Activated naive CD4-positive, alpha-beta T cell treated with Interleukin-2 at 50 U/mL for 16 hours (primary cell): ENCODE measurements around the gene GPR39.

Source experiments
- DNase-seq: peaks from one replicate; pipeline ENCODE4 v3.0.0-alpha.2; 2020

GPR39 gene

DNA sequence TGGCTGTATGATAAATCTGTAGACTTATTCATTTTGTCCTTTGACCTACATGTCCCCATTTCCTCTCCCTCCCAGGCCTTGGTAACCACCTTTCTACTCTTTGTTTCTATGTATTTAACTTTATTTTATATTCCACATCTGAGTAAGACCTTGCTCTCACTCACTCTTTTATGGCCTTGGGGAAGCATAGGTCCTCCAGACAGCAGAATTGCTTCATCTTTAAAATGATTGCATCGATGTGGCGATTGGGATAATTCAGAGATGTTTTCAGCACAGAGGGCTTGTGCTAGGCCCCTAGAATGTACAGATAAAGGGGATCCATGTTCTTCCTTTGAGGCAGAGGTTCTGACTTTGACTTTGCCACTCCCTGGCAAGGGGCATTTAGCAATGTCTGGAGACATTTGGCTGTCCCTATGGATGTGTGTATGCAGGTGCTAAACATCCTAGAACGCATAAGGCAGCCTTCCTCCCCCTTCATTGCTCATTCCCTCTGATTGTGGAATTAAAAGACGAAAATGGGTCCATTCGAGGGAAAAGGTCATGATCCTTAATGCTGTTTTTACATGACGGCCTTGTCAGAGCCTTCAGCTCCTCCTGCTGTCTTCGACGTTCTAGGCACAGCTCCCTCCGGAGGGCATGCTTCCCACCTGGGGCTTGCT lies 1.2 kb upstream of the GPR39 start:
- DNase-seq, result no peak

DNA sequence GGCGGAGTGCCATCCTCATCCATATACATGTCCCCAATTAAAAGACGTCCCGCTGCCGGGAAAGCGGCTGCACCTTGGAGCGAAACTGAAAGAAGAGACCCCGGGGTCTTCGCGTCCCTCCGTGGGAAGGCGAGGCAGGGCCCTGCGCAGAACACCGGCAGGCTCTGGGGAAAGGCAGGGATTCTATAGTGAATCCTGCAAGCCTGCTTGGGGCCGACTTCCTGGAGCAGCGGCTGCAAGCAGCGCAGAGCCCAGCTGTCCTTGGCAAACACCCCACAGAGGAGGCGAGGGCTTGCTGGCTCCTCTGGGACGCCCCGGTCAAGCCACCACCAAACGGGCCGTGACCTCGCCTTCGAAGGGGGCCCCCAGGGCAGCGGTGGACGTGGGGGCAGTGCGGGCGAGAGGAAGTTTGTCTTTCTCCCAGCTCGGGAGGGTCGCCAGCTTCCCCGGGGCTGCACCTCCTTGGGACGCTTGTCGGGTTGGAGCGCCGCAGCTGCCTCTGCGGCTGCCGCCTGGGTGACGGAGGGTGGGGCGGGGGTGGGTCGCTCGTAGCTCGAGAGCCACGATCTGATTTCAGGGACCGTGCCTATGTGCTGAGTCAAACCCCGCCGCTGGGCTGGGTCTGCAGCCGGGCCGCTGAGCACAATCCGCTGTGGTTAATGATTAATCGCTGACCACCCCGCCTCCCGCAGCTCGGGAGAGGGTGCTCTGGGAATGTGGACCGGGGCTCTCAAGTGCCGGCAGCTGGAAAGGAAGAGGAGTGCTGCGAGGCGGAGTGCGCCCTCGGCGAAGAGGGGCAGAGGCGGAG lies 486 bp upstream of the GPR39 start:
- DNase-seq, result no peak

DNA sequence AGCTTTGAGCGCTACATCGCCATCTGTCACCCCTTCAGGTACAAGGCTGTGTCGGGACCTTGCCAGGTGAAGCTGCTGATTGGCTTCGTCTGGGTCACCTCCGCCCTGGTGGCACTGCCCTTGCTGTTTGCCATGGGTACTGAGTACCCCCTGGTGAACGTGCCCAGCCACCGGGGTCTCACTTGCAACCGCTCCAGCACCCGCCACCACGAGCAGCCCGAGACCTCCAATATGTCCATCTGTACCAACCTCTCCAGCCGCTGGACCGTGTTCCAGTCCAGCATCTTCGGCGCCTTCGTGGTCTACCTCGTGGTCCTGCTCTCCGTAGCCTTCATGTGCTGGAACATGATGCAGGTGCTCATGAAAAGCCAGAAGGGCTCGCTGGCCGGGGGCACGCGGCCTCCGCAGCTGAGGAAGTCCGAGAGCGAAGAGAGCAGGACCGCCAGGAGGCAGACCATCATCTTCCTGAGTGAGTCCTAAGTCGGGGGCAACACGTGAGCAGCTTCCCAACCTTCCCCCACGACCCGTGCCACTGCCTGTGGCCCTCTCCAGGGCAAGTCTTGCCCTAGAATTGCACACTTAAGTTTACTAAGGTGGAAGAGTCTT lies 928 bp downstream of the GPR39 start:
- no peak for DNase-seq

DNA sequence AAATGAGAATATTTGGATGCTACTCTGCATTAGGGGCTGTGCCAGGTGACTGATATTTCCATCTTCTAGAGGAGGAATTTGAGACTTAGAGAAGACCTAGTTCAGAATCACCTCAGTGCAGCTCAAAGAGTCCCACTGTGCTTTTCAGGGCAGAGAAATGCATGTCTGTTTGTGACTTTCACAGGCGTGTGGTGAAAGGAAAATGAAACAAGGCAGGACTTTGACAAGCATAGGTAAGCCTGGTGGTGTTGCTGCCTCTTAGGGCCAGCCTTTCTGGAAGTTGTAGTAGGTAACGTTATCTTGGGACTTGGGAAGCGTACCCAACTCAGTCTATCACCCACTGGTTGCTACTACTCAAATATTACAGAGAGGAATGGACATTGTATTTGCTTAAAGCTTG lies 2.6 kb downstream of the GPR39 start:
- no peak for DNase-seq

DNA sequence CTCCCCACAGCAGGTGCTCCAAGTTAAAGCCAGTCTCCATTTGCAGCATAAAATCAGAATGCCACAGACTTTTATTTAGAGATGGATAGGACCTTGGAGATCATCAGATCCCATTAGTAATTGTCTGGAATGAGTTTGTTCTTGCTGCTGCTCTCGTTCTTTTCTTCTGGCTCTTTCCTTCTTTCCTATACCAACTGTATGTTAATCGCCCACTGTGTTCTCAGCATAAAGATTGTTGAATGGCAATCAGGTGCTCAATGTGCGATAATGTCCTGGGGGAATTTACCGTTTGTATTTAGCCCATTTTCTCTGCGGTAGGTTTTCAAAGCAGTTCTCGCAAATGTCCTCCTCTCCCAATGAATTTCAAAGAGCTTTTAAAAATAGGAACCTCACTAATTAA lies 3.3 kb downstream of the GPR39 start:
- no peak for DNase-seq

DNA sequence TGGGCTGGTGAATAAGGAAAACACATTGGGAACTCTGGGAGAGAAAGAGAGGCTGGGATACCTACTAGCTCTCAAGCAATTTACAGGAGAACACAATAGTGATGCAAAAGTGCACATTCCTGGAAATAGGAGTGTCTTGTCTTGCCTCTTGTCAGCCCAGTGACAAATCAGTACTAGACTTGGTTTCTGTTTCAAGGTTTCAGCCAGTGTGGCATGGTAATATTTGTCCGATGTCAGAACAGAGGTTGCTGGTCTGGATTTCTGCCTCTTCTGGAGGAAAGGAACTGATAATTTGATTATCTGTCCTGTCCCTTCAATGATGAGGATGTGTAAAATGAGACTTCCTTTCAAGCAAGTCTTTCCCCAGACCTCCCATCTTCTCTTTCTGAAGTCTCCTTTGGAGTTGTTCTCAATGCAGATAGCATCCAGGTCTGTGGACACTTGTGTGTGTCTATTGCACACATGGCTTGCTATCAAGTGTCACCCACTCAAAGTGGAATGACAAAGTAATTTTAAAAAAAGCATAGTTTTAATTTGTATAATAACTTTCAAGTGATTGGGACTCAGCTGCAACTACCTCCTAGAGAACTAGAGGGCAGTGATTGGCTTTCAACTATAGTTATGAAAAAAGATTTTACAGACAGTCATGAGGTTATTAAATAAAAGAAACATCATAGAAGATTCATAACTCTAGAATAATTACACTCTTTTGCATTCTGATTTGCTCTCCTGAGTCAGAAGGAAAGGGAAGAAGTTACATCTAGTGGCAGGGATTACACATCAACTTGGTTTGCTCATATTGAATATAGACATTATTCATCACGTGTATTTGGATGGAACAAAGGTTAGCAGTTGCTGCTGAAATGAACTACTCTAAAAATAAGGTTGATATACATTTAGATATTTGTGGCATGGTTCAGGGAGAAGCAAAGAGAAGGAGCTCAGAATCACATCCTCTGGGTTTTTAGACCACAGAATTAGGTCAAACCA lies 4.5 kb downstream of the GPR39 start:
- DNase-seq, result no peak

DNA sequence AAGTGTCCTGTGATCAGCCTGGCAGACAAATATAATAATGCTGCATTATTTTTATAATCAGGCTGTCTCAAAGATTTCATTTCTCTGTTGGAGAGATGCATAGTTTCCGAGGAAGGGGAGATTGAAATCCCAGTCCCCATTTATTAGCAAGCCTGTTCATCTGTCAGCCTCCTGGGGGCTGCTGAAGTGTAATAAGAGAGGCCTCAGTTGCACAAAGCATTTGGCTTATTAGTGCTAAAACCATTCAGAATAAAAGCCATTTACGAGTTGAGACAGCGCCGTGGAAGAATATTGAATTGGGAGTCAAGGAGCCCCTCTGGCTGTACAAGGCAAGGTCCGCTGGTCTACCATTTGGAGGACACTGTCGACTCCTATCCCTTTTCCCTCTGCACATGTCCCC lies 6.1 kb downstream of the GPR39 start:
- no peak for DNase-seq

DNA sequence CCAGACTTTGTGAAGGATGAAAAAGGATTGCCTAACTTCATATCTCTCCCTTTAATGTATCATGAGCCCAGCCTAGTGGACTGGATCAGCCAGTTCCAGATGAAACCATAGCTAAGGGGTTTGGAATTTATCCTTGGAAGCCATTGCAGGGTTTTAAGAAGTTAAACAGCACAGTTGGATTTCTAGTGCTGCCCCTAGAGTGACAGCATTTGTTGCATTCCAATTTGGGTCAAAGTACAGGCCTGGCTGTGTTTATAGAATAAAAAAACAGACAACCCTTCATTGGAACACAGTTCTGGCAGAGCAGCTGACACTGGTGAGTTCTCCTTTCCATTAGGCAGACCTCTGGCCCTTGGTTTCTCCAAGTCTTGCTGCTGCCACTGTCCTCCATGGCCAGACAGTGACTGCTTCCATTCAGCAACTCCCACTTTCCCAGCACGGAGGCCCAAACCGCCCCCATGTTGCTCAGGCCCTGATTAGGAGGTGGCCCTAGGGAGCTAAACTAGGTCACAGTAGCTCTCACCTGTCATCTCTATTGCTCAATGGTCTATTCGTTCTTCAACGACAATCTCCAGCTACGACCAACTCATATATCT lies 8.0 kb downstream of the GPR39 start:
- DNase-seq, result no peak

DNA sequence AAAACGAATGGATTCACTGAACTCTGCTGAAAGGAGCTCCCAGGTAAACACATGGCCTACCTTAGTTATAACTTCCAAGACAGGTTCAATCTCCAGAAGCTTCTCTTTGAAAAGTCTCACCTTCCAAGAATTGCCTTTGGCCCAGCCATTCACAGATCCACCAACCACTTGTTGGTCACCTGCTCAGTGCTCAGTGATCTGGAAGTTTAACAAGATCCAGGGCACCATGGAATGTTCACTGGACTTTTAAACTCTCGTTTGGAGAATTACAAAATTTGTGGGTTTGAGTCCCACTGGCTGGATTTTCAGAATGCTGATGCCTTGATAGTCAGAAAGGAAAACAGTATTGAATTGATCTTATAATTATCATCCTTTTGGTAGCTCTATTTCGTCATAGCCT lies 9.4 kb downstream of the GPR39 start:
- no peak for DNase-seq

DNA sequence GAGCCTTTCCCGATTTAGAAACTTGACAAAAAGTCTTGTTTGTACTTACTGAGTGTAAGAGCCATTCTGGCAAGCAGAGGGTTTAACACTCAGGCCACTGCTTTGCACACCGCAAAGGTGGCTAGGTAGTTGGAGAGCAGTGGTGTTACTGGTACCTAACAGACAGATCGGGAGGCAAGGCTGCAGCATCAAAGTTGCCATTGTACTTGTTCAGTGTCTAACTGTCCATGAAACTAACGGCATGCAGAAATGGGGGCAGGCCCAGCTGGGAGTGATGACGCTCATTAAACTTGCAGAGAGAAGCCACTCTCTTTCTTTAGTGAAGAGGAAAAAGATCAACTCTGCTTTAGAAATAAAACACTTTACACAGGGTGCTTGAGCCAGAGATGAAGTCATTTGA lies 10.1 kb downstream of the GPR39 start:
- no peak for DNase-seq

DNA sequence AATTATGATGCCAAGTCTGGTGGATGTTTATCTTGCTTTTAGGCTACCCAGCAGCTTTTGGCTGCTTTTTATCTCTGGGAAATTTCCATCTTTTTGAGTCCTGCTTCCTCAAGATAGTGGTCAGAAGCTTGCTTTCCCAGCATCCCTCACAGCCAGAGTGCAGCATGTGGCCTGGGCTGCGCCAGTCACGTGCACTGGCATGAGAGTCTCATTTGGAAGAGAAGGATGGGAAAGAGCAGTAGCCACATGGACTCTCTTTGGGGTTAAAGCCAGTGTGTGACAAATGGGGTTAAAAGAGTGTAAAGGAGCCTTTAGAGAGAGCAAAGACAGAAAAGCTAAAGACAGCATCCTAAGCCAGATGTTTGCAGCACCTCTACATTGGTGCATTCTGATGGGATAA lies 12.7 kb downstream of the GPR39 start:
- no peak for DNase-seq

DNA sequence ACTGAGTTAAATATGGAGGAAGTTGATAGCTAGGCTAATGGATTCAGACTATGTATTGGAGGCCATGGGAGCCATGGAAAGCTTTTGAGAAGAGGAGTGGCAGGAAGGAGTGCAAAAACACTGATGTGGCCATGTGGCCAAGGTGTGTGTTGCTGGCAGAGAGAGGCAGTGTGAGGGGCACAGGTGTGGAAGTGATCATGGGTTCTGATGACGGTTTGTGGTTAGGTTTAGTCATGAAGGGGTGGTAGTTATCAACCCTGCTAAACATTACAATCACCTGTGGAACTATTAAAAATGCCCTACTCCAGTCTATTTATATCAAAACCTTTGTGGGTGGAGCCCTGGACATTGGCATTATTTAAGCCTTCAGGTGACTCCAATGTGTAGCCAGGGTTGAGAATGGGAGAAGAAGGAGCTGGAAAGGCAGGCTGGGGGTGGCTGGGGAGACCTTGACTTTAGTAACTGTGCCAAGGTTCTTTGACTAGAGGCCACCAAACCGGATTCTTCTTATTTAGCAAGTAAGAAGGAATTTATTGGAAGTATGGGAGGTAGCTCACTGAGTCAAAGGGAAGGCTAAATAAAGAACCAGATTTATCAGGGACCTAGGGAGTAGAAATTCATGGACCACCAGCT lies 13.5 kb downstream of the GPR39 start:
- DNase-seq, result no peak

DNA sequence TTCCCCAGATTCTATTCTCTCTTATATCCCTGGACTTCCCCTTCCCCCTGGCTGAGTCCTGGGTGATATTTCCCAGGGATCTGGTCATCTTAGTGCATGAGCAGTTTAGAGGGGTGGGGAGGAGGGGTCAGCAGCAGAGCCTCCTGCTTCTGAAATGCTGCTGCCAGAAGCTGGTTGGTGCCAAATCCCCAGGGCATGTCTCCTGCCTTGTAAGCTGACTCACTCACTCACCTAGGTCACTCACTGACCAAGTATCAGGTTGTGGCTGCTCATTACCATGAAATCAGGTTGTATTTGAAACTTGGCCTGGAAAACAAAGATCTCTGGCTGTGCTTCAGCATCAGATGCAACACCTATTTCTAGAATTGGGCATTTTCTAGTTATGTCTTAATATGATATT lies 14.3 kb downstream of the GPR39 start:
- DNase-seq, result no peak

DNA sequence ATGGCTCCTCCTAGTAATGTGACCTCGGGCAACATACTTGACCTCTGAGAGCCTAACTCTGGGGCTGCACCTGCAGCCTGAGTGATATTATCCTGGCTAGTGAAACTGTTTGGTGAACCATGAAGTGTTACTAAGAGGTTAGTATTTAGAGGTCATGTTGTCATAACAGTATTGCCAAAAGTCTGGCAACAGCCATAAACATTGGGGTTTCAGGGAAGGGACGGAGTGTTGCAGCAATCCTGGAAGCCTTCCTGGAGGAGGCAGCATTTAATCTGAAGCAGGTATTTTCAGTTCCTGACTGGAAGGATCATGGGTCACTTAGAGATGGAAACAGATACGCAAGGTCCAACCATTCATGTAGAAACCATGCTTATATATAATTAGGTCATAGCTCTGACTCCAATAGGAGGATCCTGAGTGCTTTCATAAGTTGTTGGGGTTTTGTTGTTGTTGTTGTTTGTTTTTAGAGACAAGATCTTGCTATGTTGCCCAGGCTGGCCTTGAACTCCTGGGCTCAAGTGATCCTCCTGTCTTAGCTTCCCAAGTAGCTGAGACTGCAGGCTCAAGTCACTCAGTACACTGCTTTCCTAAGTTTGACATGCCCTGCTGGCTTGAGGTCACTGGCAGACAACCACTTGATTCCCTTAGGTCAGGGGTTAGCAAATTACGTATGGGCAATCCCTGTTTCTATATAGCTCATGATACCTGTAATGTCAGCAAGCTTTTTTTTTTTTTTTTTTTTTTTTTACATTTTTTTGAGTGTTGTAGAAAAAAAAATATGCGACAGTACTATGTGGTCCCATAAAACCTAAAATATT lies 21.5 kb downstream of the GPR39 start:
- no peak for DNase-seq

DNA sequence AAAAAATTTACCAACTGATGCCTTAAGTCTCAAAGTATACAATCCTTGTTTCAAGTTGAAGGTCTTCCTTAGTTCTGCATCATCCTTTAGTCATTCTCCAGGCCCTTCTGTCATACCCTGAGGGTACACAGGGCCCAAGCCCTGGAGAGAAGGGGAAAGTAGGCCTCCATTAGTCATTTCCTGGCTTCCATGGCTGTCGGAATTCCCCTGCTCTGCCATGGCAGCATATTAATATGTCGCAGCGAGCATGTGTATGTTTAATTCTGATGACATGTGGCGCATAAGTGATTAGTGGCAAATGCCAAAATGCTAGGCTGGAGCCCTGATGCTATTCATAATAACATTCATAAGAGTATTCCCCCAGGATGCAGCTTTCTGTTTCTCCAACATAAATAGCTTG lies 22.1 kb downstream of the GPR39 start:
- DNase-seq, result no peak

DNA sequence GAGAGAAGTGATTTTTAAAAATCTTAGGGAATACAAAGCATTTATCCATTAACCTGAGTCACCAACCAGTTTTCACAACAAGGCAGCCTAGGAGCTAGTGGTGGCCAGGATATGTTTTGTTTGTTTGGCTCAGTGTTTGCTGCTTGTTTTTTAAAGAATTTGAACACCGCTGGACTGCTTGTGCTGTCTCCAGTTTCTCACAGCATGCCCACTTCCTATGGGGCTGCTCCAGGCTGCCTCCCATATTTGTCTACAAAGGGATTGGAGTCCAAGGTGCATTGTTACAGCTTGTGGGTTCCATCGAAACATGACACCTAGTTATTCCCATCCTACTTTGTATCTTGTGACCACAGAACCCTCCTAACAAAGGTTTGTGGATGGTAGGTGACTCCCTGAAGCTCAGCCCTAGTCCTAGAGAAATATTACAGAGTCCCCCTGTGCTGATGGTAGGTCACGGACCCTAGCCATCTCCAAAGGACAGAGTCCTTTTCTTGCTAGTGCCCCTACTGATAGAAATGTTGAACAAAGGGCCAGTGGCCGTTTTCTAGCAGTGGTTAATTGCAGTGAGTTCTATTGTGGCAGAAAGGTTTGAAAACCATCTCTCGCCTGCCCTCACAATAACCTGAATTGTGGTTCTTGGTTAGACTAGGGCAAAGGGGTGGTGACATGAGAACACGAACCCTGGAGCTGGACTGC lies 23.2 kb downstream of the GPR39 start:
- DNase-seq, result no peak

DNA sequence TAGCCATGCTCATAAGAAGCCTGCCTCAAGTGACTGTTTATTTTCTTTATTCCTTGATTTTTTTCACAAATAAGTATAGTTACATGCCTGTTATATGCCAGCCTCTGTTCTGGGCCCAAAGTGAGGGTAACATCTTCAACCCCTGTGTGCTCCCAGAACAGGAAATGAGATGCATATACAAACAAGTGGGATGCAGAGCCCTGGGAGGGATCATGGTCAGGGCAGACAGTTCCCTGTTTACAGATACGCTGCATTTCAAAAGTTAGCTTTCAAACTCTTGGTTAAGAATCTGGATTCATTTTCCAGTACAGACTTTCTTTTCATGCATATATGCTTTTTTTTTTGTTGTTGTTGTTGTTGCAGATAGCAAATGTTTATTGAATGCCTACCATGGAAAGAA lies 24.4 kb downstream of the GPR39 start:
- no peak for DNase-seq

DNA sequence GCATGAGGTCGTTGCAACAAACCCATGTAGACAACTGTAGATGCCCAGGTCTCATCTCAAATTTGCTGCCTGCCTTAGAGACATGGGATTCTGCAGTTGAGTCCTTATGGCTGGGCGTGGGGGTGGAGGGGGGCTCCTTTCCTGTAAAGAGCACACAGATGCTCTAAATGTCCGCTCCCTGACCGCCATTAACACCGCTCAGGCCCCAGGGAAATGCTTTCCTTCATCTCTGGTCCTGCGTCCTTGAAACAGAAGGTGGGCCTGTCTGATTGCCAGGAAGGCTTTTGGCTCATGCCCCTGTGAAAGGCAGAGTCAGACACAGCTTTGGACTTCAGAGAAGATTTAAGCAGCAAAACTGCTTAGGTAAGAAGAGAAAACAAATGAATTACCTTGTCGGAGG lies 25.7 kb downstream of the GPR39 start:
- no peak for DNase-seq

DNA sequence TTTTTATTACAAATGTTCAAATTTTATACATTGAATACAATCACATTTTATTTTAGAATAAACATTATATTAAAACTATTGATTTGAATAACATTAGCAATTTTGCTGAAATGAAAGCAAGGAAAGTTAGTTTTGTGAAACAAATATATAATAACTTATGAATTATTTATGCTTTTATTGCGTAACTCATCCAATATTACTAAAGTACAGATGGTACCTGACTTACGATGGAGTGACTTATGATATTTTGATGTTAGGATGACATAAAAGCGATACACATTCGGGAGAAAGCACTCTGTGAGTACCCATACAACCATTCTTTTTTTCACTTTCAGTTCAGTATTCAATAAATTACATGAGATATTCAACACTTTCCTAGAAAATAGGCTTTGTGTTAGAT lies 26.5 kb downstream of the GPR39 start:
- DNase-seq, result no peak

DNA sequence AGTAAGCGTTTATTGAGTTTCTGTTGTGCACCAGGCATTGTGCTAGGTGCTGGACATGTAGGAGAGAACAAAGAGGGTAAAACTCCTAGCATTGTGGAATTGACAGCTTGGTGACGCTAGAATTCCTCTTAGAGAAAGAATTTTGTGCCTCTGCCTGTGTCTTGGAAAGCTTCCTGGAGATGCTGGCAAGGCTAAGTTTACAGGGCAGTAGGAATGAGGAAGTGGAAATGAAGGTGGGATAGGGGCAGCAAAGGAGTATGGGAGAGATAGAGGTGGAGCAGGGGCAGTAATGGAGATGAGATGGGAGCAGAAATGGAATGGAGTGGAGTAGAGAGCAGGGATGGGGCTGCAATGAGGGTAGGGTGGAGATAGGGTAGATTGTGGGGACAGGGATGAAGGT lies 29.8 kb downstream of the GPR39 start:
- no peak for DNase-seq

DNA sequence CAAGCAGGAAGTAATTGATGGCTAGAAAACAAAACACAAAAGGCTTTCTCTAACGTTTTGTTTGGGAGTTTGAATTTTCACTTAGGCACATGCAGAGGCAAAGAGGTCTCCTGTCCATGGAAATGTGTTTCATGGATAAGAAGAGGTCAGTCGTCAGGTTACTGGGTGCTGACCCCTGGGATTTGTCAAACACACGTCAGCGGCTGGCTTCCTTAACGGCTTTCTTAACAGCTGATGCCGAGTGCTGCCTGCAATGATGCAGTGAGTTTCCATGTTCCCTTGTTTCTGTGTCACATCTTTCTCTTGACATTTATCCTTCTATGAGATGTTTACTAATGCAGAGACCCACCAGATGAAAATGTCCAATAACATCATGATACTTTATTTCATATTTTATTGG lies 31.7 kb downstream of the GPR39 start:
- DNase-seq, result no peak
